IPS DF 4.7 (cell line): ENCODE measurements around the gene AFF3.
"Not testable (repeated sequence)": the region's sequence is repeated elsewhere in the genome, so short reads cannot be mapped to it uniquely, and the experiment has no call there.

Experiments used
- DNase-seq: peaks from one replicate; pipeline ENCODE4 v3.0.0-alpha.2; 2013; ENCODE audit warnings: low spot score; ENCODE audit errors: extremely low read depth

The AFF3 gene

DNA sequence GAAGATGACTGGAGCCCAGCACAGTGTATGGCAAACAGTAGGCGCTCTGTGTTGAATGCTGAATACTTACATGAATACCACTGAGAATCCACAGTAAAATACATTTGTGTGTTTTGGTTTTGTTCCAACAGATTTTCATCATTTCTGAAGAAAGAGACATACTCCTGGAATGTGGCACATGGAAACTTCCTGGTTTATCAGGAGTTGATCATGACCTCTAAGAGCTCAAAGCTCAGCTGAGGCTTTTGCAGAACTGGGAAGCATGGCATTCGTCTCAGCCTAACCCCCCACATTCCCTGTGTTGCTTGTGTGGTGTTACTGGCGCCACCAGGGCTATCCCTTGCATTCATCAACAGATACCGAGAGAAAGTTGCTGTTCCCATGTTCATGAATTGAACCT lies 335.6 kb downstream of the AFF3 start:
- no peak for DNase-seq

DNA sequence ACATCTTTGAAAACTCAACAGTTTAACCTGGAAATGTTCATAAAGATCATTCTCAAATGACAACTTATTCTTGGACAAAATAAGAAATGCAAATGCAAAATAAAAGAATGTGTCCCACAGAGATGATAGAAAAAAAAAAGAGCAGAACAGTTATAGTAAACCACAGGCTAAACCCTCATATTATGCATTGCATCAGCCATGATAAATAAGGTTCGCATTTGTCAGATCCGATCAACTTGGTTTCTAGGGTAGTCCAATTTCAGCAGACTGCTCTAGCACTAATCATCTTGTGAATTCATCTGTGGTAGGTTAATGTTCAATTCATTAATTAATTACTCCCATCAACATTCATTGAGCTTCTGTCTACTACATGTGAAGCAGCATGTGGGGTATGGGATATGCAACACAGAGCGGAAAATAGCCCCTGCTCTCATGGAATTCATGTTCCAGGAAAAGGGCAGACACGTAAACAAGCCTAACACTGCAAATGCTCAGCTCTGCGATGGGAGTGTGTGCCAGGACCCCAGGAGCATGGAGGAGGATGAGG lies 336.4 kb downstream of the AFF3 start:
- DNase-seq = no peak

DNA sequence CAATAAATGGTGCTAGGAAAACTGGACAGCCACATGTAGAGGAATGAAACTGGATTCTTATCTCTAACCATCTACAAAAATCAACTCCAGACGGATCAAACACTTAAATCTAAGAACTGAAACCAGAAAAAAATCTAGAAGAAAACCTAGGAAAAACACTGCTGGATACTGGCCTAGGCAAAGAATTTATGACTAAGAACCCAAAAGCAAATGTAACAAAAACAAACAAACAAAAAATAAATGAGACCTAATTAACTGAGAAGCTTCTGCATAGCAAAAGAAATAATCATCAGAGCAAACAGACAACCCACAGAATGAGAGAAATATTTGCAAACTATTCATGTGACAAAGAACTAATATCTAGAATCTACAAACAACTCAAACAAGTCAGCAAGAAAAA lies 338.5 kb downstream of the AFF3 start:
- DNase-seq = no peak

DNA sequence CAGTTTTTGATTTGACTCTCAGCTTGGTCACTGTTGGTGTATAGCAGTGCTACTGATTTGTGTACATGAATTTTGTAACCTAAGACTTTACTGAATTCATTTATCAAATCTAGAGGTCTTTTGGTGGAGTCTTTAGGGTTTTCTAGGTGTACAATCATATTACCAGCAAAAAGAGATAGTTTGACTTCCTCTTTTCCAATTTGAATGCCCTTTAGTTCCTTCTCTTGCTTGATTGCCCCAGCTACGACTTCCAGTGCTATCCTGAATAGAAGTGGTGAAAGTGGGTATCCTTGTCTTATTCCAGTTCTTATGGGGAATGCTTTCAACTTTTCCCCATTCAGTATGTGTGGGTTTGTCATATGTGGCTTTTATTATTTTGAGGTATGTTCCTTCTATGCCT lies 339.7 kb downstream of the AFF3 start:
- DNase-seq = no peak

DNA sequence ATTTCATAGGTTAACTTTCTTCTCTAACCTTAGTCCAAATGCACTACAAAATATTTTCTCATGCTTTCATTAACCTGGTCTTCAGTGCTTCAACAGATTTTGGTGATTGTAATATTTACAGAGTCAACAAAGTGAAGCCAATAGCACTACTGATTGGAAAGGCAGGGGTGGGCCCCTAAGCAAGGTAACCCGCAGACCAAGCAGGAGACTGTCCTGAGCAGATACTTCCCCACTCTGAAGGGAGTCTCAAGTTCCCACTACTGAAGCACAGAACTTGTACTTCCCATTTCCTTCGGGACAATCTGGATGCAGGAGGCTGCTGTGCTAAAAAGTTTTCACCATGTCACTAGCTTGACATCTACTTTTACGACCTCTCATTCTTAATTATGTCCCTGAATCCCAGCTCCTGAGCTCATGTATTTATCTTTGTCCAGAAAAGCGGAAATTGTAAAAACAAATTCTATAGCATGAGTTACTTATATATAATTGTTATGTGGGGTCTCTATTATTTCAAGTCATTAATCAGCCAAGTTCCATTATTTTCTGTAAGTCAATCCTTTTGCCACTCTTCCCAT lies 341.0 kb downstream of the AFF3 start:
- no peak for DNase-seq

DNA sequence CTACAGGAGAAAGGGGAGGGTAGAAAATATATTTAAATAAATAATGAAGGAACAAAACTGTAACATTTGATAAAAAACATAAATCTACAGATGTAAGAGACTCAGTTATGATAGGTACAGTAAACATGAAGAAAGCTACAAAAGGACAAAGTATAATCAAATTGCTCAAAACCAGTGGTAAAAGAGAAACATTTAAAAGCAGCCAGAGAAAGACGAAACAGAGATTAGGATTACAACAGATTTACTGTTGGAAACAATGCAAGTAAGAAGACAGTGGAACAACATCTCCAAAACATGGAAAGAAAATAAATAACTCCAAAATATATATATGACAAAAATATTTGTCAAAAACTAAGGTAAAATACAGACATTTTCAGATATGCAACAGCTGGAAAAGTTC lies 344.9 kb downstream of the AFF3 start:
- DNase-seq = no peak

DNA sequence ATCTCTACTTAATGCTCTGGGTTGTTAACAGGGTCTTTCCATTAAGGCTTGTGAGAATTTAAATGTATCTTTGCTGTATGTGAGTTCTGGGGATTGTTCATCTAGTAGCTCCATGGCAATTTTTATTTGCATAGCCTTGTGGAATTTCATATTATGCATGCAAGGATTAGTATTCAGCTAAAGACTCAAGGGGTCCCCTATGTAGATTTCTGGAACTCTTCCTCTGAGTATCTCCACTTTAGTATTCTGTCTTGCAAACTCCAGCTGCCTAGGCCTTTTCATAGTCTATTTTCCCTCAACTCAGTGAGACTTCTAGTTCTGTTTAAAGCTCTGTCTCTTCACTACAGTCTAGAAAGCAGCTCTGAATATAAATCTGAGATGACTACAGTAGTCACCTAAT lies 348.0 kb downstream of the AFF3 start:
- no peak for DNase-seq

DNA sequence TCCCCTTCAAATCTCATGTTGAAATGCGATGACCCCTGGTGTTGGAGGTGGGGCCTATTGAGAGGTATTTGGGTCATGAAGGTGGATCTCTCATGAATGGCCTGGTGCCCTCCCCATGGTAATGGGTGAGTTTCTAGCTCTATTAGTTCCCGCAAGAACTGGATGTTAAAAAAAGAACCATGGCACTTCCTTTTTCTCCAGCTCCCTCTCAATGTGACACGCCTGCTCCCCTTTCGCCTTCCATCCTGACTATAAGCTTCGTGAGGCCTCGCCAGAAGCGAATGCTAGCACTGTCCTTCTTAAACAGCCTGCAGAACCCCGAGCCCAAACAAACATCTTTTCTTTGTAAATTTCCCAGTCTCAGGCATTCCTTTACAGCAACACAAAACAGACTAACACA lies 349.4 kb downstream of the AFF3 start:
- no peak for DNase-seq

DNA sequence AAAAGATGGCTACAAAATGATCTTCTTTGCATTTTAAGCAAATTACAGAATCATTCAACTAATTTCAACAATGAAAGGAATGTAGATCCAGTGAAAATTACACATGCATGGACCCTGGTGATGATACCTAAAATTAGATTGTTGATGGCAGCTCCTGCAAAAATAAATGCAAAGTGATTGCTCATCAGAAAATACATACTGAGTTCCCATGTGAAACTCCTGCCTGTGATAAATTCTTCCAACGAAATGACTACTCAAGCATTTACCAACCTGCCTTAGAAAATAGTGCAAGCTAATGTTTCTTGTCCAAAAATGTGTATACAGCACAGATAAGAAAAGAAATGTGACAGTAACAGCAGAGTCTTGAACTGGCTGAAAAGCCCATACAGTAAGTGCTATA lies 352.5 kb downstream of the AFF3 start:
- DNase-seq = no peak

DNA sequence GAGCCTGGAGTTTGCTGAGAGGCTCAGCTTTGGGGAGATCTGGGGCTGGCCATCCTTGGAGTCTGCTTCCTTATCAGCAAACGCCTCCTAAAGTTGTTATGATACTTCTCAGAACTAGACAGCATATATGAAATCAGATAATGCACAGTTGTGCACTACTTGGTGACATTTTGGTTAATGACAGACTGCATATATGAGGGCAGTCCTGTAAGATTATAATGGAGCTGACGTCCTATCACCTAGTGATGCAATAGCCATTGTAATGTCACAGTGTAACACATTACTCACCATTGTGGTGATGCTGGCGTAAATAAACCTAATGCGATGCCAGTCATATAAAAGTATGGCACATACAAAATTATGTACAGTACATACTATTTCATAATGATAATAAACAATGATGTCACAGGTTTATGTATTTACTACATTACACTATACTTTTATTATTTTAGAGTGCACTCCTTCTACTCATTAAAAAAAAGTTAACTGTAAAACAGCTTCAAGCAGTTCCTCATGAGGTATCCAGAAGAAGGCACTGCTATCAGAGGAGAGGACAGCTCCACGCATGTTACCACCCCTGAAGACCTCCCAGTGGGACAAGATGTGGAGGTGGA lies 354.5 kb downstream of the AFF3 start:
- no peak for DNase-seq

DNA sequence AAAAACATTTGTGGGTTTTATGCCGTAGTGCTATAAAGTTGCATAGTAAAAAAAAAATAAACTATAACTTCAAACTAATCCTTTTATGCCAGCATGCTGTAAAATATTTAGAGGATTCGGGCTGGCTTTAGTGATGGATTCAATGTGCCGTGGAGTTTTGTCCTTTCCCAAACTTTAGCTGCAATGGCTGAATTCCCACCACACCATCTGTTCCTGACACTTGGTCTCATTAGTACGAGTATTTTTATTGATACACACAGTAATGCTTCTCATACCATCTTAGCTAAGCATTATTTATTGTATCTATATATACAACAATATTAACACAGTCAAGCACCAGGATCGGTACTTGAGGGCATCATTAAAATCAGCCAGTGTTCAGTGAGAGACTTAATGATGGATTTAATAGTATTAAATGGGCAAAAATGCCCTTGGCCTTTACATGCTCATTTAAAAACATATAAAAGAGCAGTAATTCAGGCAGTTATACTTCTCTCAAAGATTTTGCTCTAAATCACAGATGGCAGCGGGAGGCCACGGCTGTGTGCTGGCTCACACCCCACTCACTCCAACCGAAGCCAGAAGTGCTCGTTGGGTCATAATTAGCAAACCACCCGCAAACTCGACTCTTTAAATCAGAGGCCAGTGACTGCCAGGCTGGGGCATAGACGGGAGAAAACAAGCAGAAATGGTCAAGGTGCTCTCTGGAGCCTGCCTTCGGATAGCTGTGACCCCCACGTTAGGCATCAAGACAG lies 355.6 kb downstream of the AFF3 start:
- no peak for DNase-seq

DNA sequence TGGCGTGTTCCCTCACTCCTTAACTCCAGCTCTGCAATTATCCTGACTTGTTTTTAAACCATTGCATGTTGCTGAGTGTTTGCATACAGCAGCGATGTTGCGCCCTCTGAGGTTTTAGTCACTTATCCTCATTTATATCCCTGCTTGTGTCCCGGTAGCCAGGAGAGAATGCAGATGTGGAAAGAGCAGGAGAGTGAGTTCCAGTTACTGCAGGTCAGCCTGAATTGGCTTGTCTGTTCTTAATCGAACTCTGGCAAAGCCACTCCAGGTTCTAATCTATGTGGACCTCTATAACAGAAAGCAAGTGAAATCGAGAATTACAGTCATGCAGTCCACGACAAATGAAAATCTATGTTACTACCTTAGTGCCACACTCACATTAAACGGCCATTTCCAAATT lies 357.4 kb downstream of the AFF3 start:
- no peak for DNase-seq

DNA sequence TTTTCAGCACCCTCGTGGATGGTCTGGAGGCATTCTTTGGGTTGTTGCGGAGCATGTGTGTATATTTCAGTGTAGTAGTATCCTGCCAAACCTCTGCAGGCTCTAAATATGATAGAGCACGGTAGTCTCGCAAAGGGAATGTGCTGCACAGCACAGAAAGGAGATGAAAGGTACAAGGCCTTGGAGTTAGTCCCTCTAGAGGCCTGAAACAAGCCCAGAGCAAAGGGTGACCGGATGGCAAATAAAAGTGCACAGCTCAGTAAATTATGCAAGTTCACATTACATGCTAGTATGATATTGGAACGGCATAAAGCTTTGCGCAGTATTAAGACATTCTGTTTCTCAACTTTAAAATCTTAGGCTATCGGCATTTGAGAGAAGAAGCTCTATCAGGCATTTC lies 358.1 kb downstream of the AFF3 start:
- DNase-seq = no peak

DNA sequence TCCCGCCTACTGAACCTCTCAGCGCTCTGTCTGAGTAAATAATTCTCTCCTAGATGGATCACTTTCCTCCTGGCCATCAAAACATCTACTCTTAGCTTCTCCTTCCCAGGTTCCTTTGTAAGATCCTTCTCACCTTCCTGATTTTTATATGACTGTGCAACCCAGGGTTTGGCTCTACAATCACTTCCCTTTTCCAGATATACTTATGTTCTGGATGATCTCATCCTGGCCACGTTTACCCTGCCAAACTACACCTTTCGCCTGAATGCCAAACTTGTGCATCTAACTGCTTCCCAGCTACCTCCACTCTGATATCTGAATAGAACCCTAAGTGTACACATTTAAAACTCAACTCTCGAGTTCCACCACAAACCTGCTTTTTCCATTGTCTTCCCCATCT lies 362.1 kb downstream of the AFF3 start:
- no peak for DNase-seq

DNA sequence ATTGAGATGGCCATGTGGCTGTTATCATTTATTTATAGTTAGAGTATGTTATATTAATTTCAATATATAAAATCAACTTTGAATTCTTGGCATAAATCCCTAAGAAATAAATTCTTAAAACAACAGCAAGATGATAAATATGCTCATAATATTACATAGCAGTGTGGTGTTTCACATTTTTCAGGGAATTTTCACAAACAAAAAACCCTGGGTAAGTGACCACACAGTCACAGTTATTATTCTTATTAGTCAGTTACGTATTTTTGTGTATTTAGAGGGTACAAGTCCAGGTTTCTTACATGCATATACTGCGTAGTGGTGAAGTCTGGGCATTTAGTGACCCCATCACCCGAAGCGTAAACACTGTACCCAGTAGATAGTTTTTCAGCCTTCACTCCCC lies 363.1 kb downstream of the AFF3 start:
- DNase-seq = no peak

DNA sequence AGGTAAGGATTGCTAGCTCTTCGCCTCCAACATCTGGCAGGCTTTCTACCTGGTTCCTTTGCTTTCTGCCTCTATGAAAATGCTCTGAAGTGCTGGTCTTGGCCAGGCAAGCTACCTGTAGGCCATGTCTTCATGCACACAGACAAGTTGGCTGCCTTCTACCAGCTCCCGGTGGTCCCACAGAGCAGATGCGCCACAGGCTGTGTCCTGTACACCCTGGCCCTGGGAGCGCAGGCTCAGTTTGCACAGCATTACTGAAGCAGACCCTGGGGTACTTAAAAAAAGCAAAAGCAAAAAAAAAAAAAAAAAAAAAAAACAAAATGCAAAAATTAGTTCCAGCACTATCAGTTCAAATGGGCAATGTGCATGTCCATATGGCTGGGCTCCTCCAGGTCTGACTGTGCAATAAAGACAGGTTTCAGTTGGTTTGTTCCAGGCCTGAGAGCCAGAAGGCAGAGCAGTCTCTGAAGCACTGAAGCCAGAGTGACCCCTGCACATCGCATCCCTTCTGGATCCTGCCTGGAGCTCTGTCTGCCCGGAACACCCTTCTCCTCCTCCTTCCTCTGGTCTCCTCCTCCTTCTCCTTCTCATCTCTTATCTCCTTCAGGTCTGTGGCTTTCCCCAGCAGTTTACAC lies 364.6 kb downstream of the AFF3 start:
- no peak for DNase-seq

DNA sequence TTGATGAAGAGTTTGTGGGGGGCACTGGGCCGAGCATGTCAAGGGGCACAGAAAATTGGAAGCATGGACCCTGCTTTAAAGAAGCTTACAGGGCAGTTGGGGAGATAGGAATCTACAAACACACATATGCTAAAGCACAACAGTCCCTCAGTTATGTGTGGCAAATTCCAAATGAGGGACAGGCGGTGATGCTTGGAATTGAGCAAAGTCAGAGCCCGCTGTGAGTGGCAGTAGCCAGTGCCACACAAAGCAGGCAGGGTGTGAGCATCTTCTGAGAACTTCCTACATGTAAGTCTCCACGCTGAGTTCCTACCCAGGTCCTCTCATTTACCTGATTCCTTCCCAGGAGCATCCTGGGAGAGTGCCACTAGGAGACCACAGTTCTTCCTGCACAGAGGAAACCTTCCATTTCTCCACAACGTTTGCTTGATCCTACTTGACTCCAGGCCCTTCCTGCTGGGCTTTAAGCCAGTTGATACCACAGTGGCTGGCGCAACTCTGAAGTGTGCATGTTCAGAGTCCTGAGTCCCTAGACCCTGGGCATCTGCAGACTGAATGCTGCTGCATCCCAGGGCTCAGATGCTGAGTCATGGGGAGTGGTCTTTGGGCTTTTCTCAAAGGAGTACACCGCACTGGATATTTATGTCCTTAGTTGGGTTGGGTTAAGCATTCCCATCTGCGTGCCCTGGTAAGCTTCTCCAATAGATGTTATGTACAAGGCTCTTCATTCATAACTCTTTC lies 365.3 kb downstream of the AFF3 start:
- DNase-seq = no peak

DNA sequence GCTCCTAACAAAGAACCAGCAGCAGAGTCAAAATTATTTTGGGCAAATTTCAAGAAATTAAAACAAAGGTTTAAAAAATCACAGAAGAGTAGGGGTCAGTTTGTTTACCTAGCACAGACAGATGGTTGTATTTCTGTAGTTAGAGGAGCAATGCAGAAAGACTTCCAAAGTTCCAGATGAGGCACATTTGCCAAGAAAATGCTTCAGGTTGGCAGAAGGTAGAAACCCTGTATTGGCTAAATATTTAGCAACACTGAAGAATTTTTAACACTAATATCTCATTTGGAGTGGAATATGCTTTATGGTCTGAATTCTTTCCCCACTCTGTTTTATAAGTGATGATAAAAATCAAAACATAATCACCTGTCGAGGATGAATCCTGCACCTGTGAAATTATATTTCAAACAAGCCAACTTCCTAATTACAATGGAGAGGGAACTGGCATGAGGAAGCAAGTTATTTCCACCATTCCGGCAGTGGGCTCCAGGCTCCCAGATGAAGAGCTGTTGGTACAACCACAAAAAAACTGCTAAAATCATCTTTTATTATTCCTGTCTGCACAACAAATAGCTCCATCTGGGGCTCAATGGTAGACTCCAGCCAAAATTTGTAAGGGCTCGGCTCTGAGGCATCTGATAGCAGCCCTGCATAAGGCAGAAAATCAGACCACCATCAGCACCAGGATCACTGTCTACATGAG lies 366.0 kb downstream of the AFF3 start:
- DNase-seq = no peak

DNA sequence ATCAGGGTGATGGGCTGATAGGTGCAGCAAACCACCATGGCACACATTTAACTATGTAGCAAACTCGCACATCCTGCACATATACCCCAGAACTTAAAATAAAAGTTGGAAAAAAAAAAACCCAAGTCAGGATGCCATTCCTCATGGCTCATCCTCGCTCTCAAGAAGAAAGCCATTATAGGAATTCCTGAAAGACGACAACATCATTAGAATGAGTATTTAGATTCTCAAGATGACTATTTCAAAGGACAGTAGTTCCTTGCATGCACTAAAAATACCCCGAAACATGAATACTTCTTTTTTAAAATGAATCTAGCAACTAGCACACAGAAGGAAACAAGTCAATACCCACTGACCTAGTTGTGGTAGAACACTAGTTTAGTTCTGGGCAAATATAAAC lies 366.8 kb downstream of the AFF3 start:
- no peak for DNase-seq

DNA sequence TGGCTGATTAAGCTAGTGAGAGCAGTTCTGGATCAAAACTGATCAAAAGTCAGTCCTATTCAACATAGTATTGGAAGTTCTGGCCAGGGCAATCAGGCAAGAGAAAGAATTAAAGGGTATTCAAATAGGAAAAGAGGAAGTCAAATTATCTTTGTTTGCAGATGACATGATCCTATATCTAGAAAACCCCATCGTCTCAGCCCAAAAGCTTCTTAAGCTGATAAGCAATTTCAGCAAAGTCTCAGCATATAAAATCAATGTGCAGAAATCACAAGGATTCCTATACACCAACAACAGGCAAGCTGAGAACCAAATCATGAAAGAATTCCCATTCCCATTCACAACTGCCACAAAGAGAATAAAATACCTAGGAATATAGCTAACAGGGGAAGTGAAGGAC lies 368.7 kb downstream of the AFF3 start:
- DNase-seq = not testable (repeated sequence)
